Upper lobe of left lung (tissue), 4 donors: Measurements from ENCODE around the gene MYO7A.

Experiments used
- POLR2AphosphoS5 ChIP-seq, 2 donors: sonication (generic); formaldehyde crosslinking; IDR thresholded peaks; one replicate each; pipeline ENCODE4 v1.5.1; 2017; ENCODE audit warnings: antibody characterized with exemption in 2 of 2
- TF ChIP-seq, protein P1 (sequence below), 6 experiments: fragments of 450-650 bp in 4 of 6; fragments of 200-600 bp in 2 of 6; sonication (generic) in 2 of 6; IDR thresholded peaks; one replicate each; pipeline ENCODE4 v1.5.1; 2016 to 2019; ENCODE audit warnings: antibody characterized with exemption in 6 of 6

DNA sequence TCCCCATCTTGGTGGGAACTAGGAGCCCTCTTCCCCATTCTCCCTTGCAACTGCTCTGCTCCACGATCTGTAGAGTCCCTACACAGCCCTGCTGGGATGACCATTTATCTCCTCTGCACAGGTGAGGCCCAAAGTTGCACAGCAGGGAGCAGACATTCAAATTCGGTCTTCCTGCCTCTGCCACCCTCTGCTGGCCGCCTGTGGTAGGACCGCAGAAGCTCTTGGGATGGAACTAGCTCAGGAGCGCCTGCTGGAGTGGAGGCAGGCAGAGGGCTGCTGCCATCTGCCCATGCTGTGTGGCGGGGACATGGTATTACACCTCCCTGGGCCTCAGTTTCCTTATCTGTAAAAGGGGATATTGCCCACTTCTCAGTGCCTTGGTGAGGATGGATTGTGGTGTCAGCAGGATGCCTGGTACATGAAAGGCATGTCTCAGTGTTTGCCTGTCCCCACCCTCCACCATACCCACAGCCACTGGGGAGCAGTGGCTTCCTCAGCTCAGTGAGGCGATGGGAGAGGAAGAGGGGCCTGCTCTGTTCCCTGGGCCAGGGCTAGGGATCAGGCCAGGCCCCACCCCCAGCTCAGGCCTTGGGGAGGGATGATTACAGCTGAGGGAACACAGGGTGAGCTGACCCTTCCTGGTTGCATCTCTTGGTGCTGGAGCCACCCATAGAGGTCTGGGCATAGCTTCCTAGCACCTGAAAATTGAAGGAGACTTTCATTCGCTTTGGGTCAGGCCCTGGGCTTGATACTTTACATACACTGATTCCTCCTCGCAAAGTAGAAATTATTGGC is 36.7 kb upstream of the MYO7A start:
- TF ChIP-seq, protein P1, sequence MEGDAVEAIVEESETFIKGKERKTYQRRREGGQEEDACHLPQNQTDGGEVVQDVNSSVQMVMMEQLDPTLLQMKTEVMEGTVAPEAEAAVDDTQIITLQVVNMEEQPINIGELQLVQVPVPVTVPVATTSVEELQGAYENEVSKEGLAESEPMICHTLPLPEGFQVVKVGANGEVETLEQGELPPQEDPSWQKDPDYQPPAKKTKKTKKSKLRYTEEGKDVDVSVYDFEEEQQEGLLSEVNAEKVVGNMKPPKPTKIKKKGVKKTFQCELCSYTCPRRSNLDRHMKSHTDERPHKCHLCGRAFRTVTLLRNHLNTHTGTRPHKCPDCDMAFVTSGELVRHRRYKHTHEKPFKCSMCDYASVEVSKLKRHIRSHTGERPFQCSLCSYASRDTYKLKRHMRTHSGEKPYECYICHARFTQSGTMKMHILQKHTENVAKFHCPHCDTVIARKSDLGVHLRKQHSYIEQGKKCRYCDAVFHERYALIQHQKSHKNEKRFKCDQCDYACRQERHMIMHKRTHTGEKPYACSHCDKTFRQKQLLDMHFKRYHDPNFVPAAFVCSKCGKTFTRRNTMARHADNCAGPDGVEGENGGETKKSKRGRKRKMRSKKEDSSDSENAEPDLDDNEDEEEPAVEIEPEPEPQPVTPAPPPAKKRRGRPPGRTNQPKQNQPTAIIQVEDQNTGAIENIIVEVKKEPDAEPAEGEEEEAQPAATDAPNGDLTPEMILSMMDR (IDR thresholded peaks at IDR 0.05): peak; percentile 87 to 95 (median 92)
- TF ChIP-seq POLR2AphosphoS5 (IDR thresholded peaks at IDR 0.05): no peak
